NCI-H128 (cell line): Measurements from ENCODE around the gene GABRB2.
"Not testable (repeated sequence)": the region's sequence is repeated elsewhere in the genome, so short reads cannot be mapped to it uniquely, and the experiment has no call there.

Experiments
- DNase-seq: peaks from one replicate; lab custom pipeline; 2025; ENCODE audit not compliant: unreplicated experiment; lab: John Stamatoyannopoulos, UW

GABRB2 gene

GRCh38 chr5:161546470-161547301 lies at the start of gene GABRB2:
Gene GABRB2, minus strand, starts transcription at chr5:161546725. Its CDS starts 82 bp downstream, at chr5:161546643.
- DNase-seq = no peak

DNA sequence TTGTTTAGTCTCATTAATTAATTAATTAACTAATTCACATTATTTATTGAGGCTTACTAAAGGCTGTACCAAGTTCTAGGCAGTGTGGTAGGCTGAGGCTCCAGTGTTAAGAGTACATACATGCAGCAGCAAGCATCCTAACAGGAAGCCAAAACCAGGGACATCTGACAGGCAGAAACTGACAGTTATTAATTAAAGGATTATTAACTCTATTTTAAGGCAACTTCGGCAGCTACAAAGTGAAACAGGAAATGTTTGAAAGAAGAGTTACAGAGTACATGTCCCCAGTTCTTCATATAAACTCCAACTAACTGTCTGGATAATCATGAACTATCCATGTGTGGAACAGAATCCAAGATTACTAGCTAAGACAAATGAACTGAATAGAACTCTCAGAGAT lies 39.3 kb upstream of the GABRB2 start:
- DNase-seq = no peak

- DNase-seq = no peak
These were observed 34.1 kb upstream of the GABRB2 start for GRCh38 chr5:161580621-161581020.

DNA sequence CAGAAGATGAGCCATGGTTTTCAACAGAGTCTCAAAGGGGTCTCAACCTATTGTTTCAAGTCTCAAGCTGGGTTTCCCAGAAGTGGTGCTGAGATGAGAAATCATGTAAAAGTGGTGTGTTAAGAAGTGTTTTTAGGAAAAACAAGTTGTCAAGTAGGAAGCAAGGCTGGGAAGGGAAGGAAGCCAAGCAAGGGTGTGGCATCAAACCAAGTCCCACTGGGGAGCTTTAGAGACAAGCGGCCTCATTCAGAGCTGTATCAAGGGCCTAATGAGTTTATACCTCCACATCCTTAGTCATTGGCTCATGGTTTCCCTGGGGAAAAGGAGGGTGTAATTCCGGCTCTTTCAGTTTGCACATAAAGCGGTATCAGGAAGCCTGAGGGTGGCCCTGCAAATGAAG lies 26.4 kb upstream of the GABRB2 start:
- DNase-seq = no peak

- DNase-seq = no peak
These were observed 19.6 kb upstream of the GABRB2 start for GRCh38 chr5:161566081-161566480.

GRCh38 chr5:161562446-161562845 lies 15.9 kb upstream of the GABRB2 start:
- DNase-seq = no peak

DNA sequence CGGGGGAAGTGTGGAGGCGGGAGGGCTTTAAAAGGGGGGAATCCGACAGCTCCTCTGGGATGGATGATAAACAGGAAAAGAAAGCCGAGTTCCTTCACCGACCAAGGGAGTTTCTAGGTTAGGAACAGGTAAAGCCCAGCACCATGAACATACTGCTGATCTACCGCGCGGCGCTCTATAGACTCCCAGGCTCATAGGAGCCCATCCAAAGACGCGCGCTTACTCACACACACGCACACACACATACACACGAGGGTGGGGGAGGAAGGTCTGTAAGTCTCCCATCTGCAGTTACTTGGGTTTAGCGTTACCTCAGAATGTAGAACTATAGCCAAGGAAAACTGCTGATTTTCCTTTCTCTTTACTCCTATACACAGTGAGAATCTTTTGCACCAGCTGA lies 2.6 kb upstream of the GABRB2 start:
- DNase-seq = no peak

DNA sequence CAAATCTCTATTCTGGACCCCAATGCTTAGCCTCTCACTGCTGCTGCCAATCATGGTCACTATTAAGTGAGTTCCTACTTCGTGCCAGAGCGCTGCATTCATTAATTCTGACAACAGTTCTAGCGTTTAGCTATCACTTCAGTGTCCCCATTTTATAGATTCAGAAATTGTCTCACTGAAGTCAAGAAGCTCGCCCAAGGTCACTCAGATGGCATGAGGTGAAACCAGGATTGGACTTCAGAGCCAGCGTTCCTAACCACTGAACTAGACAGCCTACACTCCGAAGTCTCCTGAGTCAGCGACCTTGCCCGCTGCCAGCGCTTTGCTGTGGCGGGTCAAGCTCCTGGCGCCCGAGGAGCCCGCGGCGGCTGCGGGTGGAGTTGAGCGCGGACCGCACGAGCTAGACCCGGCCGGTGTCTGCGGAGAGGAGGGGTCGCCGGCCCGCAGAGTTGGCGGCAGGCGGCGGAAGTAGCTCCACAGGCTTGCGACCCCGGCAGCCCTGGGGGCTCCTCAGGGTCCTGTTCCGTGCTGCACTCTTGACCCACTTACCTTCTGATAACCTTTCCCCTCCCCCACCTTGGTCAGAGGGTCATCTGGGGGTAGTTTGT lies 2.1 kb upstream of the GABRB2 start:
- no peak for DNase-seq

DNA sequence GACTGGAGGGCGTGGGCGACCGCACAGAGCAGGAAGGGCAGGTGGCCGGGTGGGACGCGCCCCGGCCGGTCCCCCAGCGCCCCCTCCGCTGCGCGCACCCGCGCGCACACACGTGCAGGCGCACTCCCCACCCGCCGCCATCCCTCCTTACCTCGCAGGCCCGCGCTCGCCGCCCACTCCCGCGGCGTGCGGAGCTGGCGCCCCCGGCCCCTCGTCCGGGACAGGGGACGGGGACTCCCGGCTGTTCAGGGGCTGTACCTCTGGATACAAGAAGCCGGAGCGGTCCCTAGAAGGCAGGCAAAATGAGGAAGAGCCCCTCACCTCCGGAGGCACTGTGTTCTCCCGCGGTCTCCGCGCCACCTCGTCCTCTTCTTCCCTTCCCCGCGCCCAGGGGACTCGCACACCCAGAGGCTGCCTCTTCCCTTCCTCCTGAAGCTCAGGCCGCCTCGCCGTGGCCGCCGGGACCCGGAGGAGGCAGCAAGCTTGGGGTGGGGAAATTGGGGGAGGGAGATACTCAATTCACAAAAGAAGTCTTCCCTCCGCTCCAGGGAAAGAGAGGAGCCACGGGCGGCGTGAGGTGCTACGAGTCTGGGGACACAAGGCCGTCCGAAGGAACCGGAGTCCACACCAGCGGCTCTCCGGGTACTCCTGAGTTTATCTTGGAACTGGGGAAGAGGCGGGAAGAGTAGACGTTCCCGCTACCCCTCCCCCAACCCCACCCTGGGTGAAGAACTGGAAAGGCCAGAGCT lies 1.4 kb upstream of the GABRB2 start:
- DNase-seq = no peak

GRCh38 chr5:161547406-161547737 lies 847 bp upstream of the GABRB2 start:
- DNase-seq = no peak

GRCh38 chr5:161546095-161546469 lies 443 bp downstream of the GABRB2 start:
- no peak for DNase-seq

- DNase-seq = no peak
These were observed 1.0 kb downstream of the GABRB2 start for GRCh38 chr5:161545344-161546094.

- no peak for DNase-seq
These were observed 2.2 kb downstream of the GABRB2 start for GRCh38 chr5:161544350-161544765.

DNA sequence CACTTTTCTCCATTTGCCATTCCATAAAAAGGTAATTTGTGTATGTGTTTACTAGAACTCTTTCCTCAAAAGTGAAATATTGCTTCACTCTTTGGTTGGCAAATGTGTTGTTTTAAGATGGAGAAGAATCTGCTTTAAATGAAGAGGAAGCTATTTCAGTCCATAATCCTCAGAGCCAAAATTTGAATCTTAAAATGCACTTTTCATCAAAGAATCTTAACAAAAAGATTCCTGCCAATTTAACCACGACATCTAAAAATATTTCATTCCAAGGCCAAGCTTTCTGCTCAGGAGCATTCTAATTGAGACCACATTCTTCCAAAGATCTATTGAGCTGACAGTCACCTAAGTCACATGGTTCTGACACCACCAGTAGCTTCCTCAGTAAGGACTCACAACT lies 7.5 kb downstream of the GABRB2 start:
- DNase-seq = no peak

DNA sequence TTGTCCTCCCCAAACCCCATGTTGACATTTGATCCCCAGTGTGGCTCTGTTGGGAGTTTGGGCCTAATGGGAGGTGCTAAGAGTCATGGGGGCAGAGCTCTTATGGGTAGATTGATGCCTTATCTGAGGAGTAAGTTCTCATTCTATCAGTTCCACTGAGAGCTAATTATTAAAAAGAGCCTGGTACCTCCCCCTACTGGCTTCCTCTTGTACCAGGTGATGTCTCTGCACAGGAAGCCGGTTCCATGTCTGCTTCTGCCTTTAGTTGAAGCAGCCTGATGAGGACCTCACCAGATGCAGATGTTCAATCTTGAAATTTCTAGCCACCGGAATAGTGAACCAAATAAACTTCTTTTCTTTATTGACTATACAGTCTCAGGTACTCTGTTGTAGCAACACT lies 10.8 kb downstream of the GABRB2 start:
- no peak for DNase-seq

- DNase-seq = no peak
These were observed 15.8 kb downstream of the GABRB2 start for GRCh38 chr5:161530700-161531099.

DNA sequence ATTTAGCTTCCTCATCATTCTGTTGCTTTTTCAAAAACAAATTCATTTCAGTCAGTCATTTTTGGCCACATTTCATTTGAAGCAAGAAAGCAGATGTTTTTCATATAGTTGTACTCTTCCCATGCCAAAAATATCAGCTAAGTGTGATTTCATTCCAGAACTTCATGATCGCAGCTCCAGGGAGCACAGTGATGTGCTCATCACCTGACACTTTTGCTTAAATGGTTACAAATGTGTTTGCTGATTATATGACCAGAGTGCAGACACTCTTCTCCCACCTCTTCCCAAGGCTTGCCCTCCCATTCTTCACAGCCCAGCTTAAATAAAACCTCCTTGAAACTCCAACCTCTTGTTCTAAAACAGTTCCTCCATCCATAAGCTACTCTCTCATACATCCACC lies 32.6 kb downstream of the GABRB2 start:
- no peak for DNase-seq

GRCh38 chr5:161507591-161507990 lies 38.9 kb downstream of the GABRB2 start:
- DNase-seq = no peak

GRCh38 chr5:161505160-161505559 lies 41.4 kb downstream of the GABRB2 start:
- not testable (repeated sequence) for DNase-seq

- DNase-seq = no peak
These were observed 48.0 kb downstream of the GABRB2 start for GRCh38 chr5:161498531-161498930.

GRCh38 chr5:161483721-161484120 lies 62.8 kb downstream of the GABRB2 start:
- DNase-seq = no peak
